Activated T-cell treated with anti-CD3 and anti-CD28 coated beads, Interleukin-2, amount 50 U/mL, for 1 hour (primary cell): ENCODE results near the gene MRPS2.
"Not testable (repeated sequence)": the region's sequence is repeated elsewhere in the genome, so short reads cannot be mapped to it uniquely, and the experiment has no call there.

Source experiments
- DNase-seq: peaks from one replicate; pipeline ENCODE4 v3.0.0-alpha.2; 2020

MRPS2 gene

DNA sequence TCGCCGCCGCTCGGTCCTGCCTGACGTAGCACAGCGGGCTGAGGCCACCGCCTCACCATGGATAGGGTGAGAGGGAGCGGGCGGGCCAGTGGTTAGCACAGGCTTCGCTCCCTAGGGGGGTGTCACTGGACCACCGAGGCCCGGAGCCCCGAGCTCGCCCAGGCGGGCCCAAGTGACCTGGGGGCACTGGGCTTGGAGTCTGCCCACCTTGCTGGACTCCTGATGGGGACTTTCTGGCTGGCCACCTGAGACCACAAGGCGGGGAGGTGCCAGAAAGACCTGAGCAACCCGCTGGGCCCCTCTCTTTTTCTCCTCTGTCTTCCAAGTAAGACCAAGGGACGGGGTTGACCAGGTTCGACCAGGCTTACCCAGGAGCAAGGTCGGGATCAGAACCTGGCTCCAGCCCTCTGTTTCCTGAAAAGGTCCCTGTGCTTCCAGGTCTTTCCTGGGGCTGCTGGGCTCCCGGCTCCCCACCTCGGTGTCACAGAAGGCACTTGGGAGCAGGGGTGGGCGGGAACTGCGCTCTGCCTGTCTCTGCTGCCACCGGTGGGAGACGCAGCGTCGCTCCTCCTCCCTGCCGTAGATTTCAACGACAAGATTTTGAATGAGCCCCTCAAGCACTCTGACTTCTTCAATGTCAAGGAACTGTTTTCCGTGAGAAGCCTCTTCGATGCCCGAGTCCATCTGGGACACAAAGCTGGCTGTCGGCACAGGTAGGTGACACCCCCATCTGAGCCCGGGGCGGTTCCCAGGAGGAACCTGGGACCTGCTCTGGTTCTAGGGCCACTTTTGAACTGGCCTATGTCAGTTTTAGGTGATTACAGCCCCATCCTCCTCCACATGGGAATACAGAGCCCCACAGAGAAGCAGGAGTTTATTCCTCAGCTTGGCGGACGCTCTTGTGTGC is 1.0 kb downstream of the MRPS2 start:
- no peak for DNase-seq

DNA sequence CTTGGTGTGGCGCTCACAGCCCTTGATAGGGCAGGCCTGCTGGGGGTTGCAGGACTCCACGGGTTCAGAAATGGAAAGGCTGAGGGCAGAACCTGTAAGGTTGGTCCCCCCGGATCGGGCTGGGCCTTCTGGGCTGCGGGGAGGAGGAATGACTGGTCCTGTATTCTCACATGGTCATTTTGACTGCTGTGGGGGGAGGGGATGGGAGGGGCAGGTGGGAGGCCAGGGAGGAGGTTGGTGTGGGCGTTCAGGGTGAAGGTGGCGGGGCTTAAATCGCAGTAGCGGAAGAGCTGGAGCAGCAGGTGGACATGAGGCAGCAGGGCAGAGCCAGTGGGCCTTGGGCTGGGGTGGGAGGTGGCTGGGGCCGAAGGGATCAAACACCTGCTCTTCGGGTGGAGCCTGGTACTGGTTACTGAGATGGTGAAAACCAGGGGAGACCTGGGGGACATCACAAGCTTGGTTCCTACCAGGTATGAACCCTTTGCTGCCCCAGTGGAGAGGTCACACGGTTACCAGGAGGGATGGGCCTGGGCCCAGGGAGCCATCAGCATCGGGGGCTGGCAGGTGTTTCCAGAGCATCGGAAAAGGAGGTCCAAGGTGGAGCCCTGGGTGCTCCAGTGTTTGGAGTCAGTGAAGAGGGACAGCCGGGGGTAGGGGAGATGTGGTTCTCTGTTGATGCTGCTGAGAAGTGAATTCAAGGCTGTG is 1.8 kb downstream of the MRPS2 start:
- DNase-seq, result no peak

DNA sequence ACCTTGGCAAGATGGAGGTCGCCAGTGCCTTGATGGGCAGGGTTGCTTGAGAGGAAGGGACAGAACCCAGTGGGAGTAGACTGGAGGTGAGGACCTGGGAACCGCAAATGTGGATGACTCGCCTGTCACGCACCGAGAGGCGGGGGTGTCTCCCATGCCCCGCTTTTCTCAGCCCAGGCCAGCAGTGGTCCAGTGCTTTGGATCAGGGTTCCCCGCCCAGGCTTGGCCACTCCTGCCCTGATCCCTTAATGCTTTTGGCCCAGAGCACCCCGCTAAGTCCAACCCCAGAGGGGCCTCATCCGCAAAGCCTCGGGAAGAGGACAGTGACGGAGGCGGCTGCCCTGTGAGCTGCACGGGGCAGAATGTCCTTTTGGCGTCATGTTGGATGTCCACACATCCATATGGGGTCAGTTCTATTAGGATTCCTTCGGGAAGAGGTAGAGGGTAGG is 2.4 kb downstream of the MRPS2 start:
- no peak for DNase-seq

- no peak for DNase-seq
Observed at GRCh38 chr9:135503371-135504261, 3.1 kb downstream of the MRPS2 start.

- peak; percentile 49 for DNase-seq
Observed at GRCh38 chr9:135504262-135505243, 4.1 kb downstream of the MRPS2 start.

- DNase-seq, result no peak
Observed at GRCh38 chr9:135505406-135506187, 5.1 kb downstream of the MRPS2 start.

GRCh38 chr9:135506327-135507103 is 6.0 kb downstream of the MRPS2 start:
- DNase-seq, result no peak

GRCh38 chr9:135507104-135508035 is 6.9 kb downstream of the MRPS2 start:
- DNase-seq, result no peak

- no peak for DNase-seq
Observed at GRCh38 chr9:135508211-135508820, 7.8 kb downstream of the MRPS2 start.

DNA sequence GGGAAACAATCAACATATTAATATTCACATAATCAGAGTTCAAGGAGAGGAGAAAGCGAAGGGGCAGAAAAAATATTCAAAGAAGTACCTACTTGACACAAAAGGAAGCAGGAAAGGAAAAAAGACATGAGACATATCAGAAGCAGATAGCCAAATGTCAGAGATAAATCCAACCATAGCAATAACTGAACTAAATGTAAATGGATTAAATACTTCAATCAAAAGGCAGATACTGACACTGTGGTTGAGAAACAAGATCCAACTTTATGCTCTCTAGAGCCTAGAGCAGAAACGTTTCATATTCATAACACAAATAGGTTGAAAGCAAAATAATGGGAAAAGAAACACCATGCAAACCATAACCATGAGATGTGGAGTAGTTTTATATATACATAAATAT is 9.0 kb downstream of the MRPS2 start:
- no peak for DNase-seq

DNA sequence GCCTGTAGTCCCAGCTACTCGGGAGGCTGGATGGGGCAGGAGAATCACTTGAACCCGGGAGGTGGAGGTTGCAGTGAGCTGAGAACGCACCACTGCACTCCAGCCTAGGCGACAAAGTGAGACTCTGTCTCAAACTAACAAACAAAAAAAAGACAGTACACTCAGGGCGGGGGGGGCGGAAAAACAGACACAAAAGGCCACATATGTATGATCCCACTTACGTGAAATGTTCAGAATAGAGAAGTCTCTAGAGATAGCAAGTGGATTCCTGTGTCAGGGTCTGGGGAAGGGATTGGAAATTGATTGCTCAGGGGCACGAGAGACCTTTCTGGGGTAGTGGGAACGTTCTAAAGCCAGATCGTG is 11.7 kb downstream of the MRPS2 start:
- no peak for DNase-seq

DNA sequence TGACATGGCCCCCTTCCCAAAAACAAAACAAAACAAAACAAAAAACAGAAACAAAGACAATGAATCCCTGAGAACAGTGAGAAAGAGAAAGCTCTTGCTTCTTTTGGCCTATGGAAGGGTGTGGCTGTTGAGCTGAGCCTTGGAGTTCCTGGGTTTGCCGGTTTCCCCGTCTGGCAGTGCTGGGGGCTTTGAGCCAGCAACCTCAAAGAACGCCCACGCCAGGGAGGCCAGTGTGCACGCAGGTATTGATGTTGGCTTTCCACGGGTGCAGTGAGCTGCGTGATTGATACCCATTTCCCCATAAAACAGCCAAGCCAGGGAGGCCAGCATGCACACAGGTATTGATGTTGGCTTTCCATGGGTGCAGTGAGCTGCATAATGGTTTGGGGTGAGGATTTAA is 12.4 kb downstream of the MRPS2 start:
- no peak for DNase-seq

DNA sequence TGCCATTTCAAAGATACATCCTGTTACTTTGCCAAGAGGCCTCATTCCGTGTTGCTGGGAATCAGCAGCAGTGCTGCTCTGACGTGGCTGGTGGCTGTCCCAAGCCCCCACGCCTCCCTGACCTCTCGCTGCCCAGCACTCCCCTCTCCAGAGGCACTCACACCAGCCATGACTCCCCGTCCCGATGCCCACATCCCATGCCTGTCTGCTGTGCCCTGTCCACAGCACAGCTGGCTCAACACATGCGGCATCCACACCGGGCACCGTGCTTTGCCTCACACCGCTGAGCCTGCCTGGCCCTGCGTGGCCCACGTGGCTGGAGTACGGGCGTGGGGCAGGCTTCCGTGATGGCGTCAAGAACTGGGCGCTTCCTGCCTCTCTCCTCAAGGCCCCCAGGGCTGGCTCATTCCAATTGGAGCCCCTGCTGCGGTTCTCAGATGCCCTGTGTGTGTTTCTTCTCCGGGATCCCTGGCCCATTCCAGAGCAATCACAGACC is 12.9 kb downstream of the MRPS2 start:
- no peak for DNase-seq

DNA sequence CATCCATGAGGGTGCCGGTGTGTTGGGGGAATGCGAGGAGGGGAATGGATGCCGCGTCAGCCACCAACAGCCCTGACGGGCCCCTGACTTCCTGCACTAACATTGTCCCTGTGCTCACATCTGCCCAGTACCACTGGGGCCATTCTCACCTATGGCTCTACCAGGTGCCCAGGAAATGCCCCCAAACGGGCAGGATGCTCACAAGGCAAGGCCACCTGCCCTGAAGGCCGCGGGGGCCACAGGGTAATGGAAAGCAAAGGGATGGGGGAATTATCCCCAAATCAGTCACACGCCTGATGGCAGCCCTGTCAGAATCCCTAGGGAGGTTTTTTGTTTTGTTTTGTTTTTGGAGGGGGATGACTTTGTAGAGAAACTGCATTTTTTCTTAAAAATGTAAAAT is 13.4 kb downstream of the MRPS2 start:
- DNase-seq, result not testable (repeated sequence)

GRCh38 chr9:135514342-135515082 is 14.0 kb downstream of the MRPS2 start:
- no peak for DNase-seq

DNA sequence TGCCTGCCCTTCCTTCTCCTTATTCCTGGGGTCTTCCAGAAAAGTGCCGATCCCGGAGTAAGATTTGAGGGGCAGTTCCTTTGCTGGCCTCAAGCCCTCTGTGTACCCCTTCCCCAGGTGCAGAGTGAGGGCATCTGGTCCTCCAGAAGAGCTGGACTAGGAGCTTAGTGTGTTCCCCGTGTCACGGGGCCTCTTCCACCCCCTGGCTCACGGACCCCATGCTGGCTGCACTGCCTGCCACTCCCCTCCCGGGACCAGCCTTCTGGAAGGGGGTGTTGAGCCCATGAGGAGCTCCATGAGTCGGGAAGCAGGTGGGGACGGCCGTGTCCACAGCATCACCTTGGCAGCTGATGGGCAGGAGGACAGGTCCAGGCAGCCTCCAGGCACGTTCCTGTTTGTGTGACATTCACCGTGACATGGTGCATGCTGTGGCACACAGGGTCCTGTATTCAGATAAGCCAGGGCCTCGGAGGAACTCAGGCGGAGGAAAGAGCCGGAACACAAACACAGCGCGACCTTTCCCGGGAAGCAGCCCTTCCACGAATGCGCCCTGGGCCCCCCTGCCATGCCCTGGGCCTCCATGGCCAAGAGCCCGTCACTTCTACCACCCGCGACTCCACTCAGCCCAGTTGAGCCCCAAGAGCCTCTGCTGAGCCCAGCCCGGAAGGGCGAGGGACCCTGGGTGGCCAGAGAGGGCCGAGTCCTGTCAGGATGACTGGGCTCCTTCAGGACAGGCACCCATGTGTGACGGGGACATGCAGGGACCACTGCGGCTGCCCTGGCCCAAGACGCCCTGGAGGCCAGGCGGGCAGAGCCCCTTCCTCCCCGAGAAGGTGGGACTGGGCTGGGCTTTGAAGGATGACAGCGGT is 14.8 kb downstream of the MRPS2 start:
- DNase-seq, result no peak
